ENCODE data around the gene PMPCA. TPM values are rescaled to one million over a fixed set of nuclear protein-coding genes. Genes with fewer than 3 reads are reported as not detected.

The PMPCA gene
- total and polyA plus RNA-seq, 3 donors from 2014 or later, result 66.7 to 78.4 (median 69.8) TPM

- H3K27ac ChIP-seq, result no peak overlapping the region
- no peak for TF ChIP-seq CTCF (IDR thresholded peaks at IDR 0.05)
- no peak for TF ChIP-seq POLR2A (IDR thresholded peaks at IDR 0.05)
- H3K4me1 ChIP-seq, result peaks cover 11% of the 10 kb centered on the region
- WGBS, 2 donors, result 87 to 89% methylated on average over 13 to 25 of the region's 26 CpGs
- H3K4me3 ChIP-seq, result no peak overlapping the region
- no peak for DNase-seq
- no peaks in the 10 kb centered on the region for H3K36me3 ChIP-seq (ENCODE audit: low read depth, missing control alignments)
- H3K27me3 ChIP-seq, result no peaks in the 10 kb centered on the region
- no peaks in the 10 kb centered on the region for H3K9me3 ChIP-seq
- intact Hi-C loops (cut with DNase I; ENCODE audit: low total_unique reads), result no loop called here
Measured at GRCh38 chr9:136395345-136396218, 14.9 kb upstream of the PMPCA start.

GRCh38 chr9:136396219-136396515 is 14.3 kb upstream of the PMPCA start:
- no peaks in the 10 kb centered on the region for H3K27me3 ChIP-seq
- H3K27ac ChIP-seq, result no peak overlapping the region
- no peaks in the 10 kb centered on the region for H3K9me3 ChIP-seq
- no peaks in the 10 kb centered on the region for H3K36me3 ChIP-seq (ENCODE audit: low read depth, missing control alignments)
- no peak for DNase-seq
- no peak overlapping the region for H3K4me3 ChIP-seq
- intact Hi-C loops (cut with DNase I; ENCODE audit: low total_unique reads), result no loop called here
- peaks cover 13% of the 10 kb centered on the region for H3K4me1 ChIP-seq
- WGBS, 2 donors, result 86 to 94% methylated on average over 4 of the region's 4 CpGs
- TF ChIP-seq POLR2A (IDR thresholded peaks at IDR 0.05) (no peak), CTCF (IDR thresholded peaks at IDR 0.05) (no peak)

- Histone ChIP-seq H3K27me3 (no peaks in the 10 kb centered on the region), H3K4me3 (no peak overlapping the region), H3K9me3 (no peaks in the 10 kb centered on the region), H3K4me1 (peaks cover 13% of the 10 kb centered on the region), H3K27ac (no peak overlapping the region), H3K36me3 (ENCODE audit: low read depth, missing control alignments) (no peaks in the 10 kb centered on the region)
- DNase-seq, result no peak
- WGBS, 2 donors, result 69 to 73% methylated on average over 6 of the region's 6 CpGs
- intact Hi-C loops (cut with DNase I; ENCODE audit: low total_unique reads), result no loop called here
- no peak for TF ChIP-seq POLR2A (IDR thresholded peaks at IDR 0.05)
- TF ChIP-seq CTCF (IDR thresholded peaks at IDR 0.05), result no peak
Measured at GRCh38 chr9:136397643-136398042, 12.8 kb upstream of the PMPCA start.

GRCh38 chr9:136398286-136398685 is 12.2 kb upstream of the PMPCA start:
- Histone ChIP-seq H3K4me1 (peaks cover 13% of the 10 kb centered on the region), H3K27me3 (no peaks in the 10 kb centered on the region), H3K4me3 (no peak overlapping the region), H3K36me3 (ENCODE audit: low read depth, missing control alignments) (no peaks in the 10 kb centered on the region), H3K27ac (no peak overlapping the region), H3K9me3 (no peaks in the 10 kb centered on the region)
- DNase-seq, result no peak
- WGBS, 2 donors, result 89 to 94% methylated on average over 10 to 12 of the region's 12 CpGs
- intact Hi-C loops (cut with DNase I; ENCODE audit: low total_unique reads), result no loop called here
- TF ChIP-seq POLR2A (IDR thresholded peaks at IDR 0.05) (no peak), CTCF (IDR thresholded peaks at IDR 0.05) (no peak)

Data from testis (tissue), 3 donors.